HUES6 (cell line): ENCODE results near the gene FAM131A.
"Not testable (repeated sequence)": the region's sequence is repeated elsewhere in the genome, so short reads cannot be mapped to it uniquely, and the experiment has no call there.

ENCODE experiments used
- H3K27ac ChIP-seq: 2 replicates; pipeline ENCODE4 v1.7.0; 2013; ENCODE audit warnings: low read depth, mild to moderate bottlenecking, low read length, inconsistent platforms
- H3K27me3 ChIP-seq: 2 replicates; pipeline ENCODE4 v1.6.1; 2013; ENCODE audit warnings: low read length; ENCODE audit not compliant: control insufficient read depth, insufficient read depth
- H3K36me3 ChIP-seq: 2 replicates; pipeline ENCODE4 v1.6.1; 2013; ENCODE audit warnings: low read length; ENCODE audit not compliant: control insufficient read depth, insufficient read depth
- H3K4me1 ChIP-seq: 2 replicates; pipeline ENCODE4 v1.6.1; 2013; ENCODE audit warnings: low read length; ENCODE audit not compliant: control insufficient read depth, insufficient read depth
- H3K4me3 ChIP-seq: 2 replicates; pipeline ENCODE4 v1.5.1; 2013; ENCODE audit warnings: low read depth, low read length
- H3K9ac ChIP-seq: one replicate; pipeline ENCODE4 v1.6.1; 2013; ENCODE audit warnings: mild to moderate bottlenecking, low read length
- H3K9me3 ChIP-seq: 2 replicates; pipeline ENCODE4 v1.6.1; 2013; ENCODE audit warnings: low read depth, low read length; ENCODE audit not compliant: control insufficient read depth, insufficient read depth

The FAM131A gene

GRCh38 chr3:184333700-184334099, 3.7 kb upstream of the FAM131A start:
- no peak overlapping the region for H3K4me3 ChIP-seq
- peaks cover 60% of the 10 kb centered on the region for H3K36me3 ChIP-seq
- no peak overlapping the region for H3K9ac ChIP-seq
- H3K9me3 ChIP-seq: no peaks in the 10 kb centered on the region
- H3K4me1 ChIP-seq: peaks cover 15% of the 10 kb centered on the region
- H3K27me3 ChIP-seq: no peaks in the 10 kb centered on the region
- H3K27ac ChIP-seq: no peak overlapping the region

- H3K27ac ChIP-seq: no peak overlapping the region
- H3K9ac ChIP-seq: no peak overlapping the region
- H3K9me3 ChIP-seq: no peaks in the 10 kb centered on the region
- H3K4me1 ChIP-seq: peaks cover 20% of the 10 kb centered on the region
- H3K36me3 ChIP-seq: peaks cover 51% of the 10 kb centered on the region
- H3K4me3 ChIP-seq: no peak overlapping the region
- H3K27me3 ChIP-seq: no peaks in the 10 kb centered on the region
Observed at GRCh38 chr3:184334470-184335158, 2.8 kb upstream of the FAM131A start.

- Histone ChIP-seq H3K27ac (peak overlapping the region; percentile 14; the same call in 1 of the 2 replicates), H3K4me3 (peak overlapping the region; percentile 88), H3K4me1 (peaks cover 20% of the 10 kb centered on the region), H3K27me3 (no peaks in the 10 kb centered on the region), H3K9me3 (no peaks in the 10 kb centered on the region), H3K9ac (peak overlapping the region; percentile 1), H3K36me3 (peaks cover 45% of the 10 kb centered on the region)
Observed at GRCh38 chr3:184335291-184335660, 2.1 kb upstream of the FAM131A start.

- H3K4me3 ChIP-seq: peak overlapping the region; percentile 88
- peaks cover 24% of the 10 kb centered on the region for H3K4me1 ChIP-seq
- H3K9me3 ChIP-seq: no peaks in the 10 kb centered on the region
- peak overlapping the region; percentile 84 for H3K9ac ChIP-seq
- peak overlapping the region; percentile 75; the same call in 1 of the 2 replicates for H3K27ac ChIP-seq
- peaks cover 40% of the 10 kb centered on the region for H3K36me3 ChIP-seq
- H3K27me3 ChIP-seq: no peaks in the 10 kb centered on the region
Observed at GRCh38 chr3:184335661-184336546, 1.5 kb upstream of the FAM131A start.

- Histone ChIP-seq H3K27me3 (no peaks in the 10 kb centered on the region), H3K36me3 (peaks cover 35% of the 10 kb centered on the region), H3K4me1 (peaks cover 25% of the 10 kb centered on the region), H3K9me3 (no peaks in the 10 kb centered on the region), H3K27ac (peak overlapping the region; percentile 75; the same call in 1 of the 2 replicates), H3K9ac (peak overlapping the region; percentile 84), H3K4me3 (peak overlapping the region; percentile 88)
Observed at GRCh38 chr3:184336547-184337398, 627 bp upstream of the FAM131A start.

- H3K9me3 ChIP-seq: no peaks in the 10 kb centered on the region
- peaks cover 25% of the 10 kb centered on the region for H3K4me1 ChIP-seq
- H3K9ac ChIP-seq: peak overlapping the region; percentile 49
- peak overlapping the region; percentile 47 for H3K4me3 ChIP-seq
- peaks cover 31% of the 10 kb centered on the region for H3K36me3 ChIP-seq
- no peak overlapping the region for H3K27ac ChIP-seq
- H3K27me3 ChIP-seq: no peaks in the 10 kb centered on the region
Observed at GRCh38 chr3:184337981-184338380, 581 bp downstream of the FAM131A start.

GRCh38 chr3:184338511-184338945, 1.1 kb downstream of the FAM131A start:
- peak overlapping the region; percentile 47 for H3K4me3 ChIP-seq

GRCh38 chr3:184339001-184339400, 1.6 kb downstream of the FAM131A start:
- no peaks in the 10 kb centered on the region for H3K27me3 ChIP-seq
- H3K9me3 ChIP-seq: no peaks in the 10 kb centered on the region
- H3K4me3 ChIP-seq: peak overlapping the region; percentile 47
- H3K27ac ChIP-seq: no peak overlapping the region
- H3K9ac ChIP-seq: no peak overlapping the region
- H3K4me1 ChIP-seq: peaks cover 25% of the 10 kb centered on the region
- H3K36me3 ChIP-seq: peaks cover 29% of the 10 kb centered on the region

More at GRCh38 chr3:184338511-184338945, 1.1 kb downstream of the FAM131A start:
- no peak overlapping the region for H3K27ac ChIP-seq
- H3K9me3 ChIP-seq: no peaks in the 10 kb centered on the region
- peaks cover 25% of the 10 kb centered on the region for H3K4me1 ChIP-seq
- peak overlapping the region; percentile 49 for H3K9ac ChIP-seq
- no peaks in the 10 kb centered on the region for H3K27me3 ChIP-seq
- H3K36me3 ChIP-seq: peaks cover 31% of the 10 kb centered on the region

- Histone ChIP-seq H3K4me1 (peaks cover 25% of the 10 kb centered on the region), H3K36me3 (peaks cover 27% of the 10 kb centered on the region)
- not testable (repeated sequence) for H3K9ac ChIP-seq, H3K4me3 ChIP-seq, H3K9me3 ChIP-seq, H3K27me3 ChIP-seq, H3K27ac ChIP-seq
Observed at GRCh38 chr3:184339451-184340135, 2.2 kb downstream of the FAM131A start.

GRCh38 chr3:184341925-184342324, 4.5 kb downstream of the FAM131A start:
- H3K27ac ChIP-seq: no peak overlapping the region
- H3K4me1 ChIP-seq: peaks cover 28% of the 10 kb centered on the region
- H3K9ac ChIP-seq: no peak overlapping the region
- H3K4me3 ChIP-seq: no peak overlapping the region
- no peaks in the 10 kb centered on the region for H3K9me3 ChIP-seq
- H3K36me3 ChIP-seq: peaks cover 29% of the 10 kb centered on the region
- H3K27me3 ChIP-seq: no peaks in the 10 kb centered on the region
